H1 (cell line): ENCODE results near the gene RDH11. TPM values are rescaled to one million over a fixed set of nuclear protein-coding genes. Genes with fewer than 3 reads are reported as not detected.

ENCODE experiments used
- CTCF ChIA-PET: fragments of 300-600 bp; sonication (Branson Sonifier 250); formaldehyde crosslinking; loops from one replicate; lab custom pipeline; 2021; ENCODE audit not compliant: partially characterized antibody; lab: Charles Lee
- POLR2A ChIA-PET: fragments of 300-600 bp; sonication (Branson Sonifier 250); formaldehyde crosslinking; loops from one replicate; lab custom pipeline; 2021; ENCODE audit warnings: inconsistent platforms; ENCODE audit not compliant: partially characterized antibody; lab: Charles Lee
- DNase-seq, 2 experiments: peaks; one replicate each; pipeline versions ENCODE4 v3.0.0 to v3.0.0-alpha.2; 2010 to 2022; ENCODE audit warnings: low spot score in 2 of 2, low read depth in 1 of 2, mixed read lengths in 1 of 2
- FAIRE-seq: peaks from 2 replicates; lab custom pipeline; 2011; peaks lifted over from hg19 to GRCh38; lab: Jason Lieb, UNC
- H2AFZ ChIP-seq: 2 replicates; pipeline ENCODE4 v1.8.1; 2012; ENCODE audit warnings: low read length, inconsistent platforms
- H2AK5ac ChIP-seq: 2 replicates; pipeline ENCODE4 v1.6.1; 2013; ENCODE audit warnings: low read depth, low read length
- H2BK120ac ChIP-seq: replicated peaks from 2 replicates; pipeline ENCODE3; 2013; ENCODE audit warnings: low read depth, low read length, inconsistent platforms
- H2BK12ac ChIP-seq: 2 replicates; pipeline ENCODE4 v1.6.1; 2013; ENCODE audit warnings: low read depth, low read length
- H2BK15ac ChIP-seq: 2 replicates; pipeline ENCODE4 v1.6.1; 2013; ENCODE audit warnings: low read length
- H2BK20ac ChIP-seq: 2 replicates; pipeline ENCODE4 v1.6.1; 2013; ENCODE audit warnings: low read length
- H2BK5ac ChIP-seq: 2 replicates; pipeline ENCODE4 v1.6.1; 2013; ENCODE audit warnings: low read depth, low read length
- H3K14ac ChIP-seq: 2 replicates; pipeline ENCODE4 v1.6.1; 2013; ENCODE audit warnings: inconsistent platforms; ENCODE audit not compliant: insufficient read length
- H3K18ac ChIP-seq: 2 replicates; pipeline ENCODE4 v1.6.1; 2013; ENCODE audit warnings: low read length; ENCODE audit errors: extremely low read depth
- H3K23ac ChIP-seq: 2 replicates; pipeline ENCODE4 v1.6.1; 2013; ENCODE audit warnings: inconsistent platforms; ENCODE audit not compliant: insufficient read length
- H3K23me2 ChIP-seq: 2 replicates; pipeline ENCODE4 v1.6.1; 2013; ENCODE audit warnings: low read depth, low read length
- H3K27ac ChIP-seq: 2 replicates; pipeline ENCODE4 v1.6.1; 2011; ENCODE audit warnings: low read depth, low read length, inconsistent platforms
- H3K27me3 ChIP-seq, 4 experiments: replicated peaks in 1 of 4; 1 replicate in 1 of 4; 2 replicates in 3 of 4; pipeline versions ENCODE4 v1.6.1 to v1.8.1; 2011 to 2013; ENCODE audit warnings: low read length in 3 of 4, mild to moderate bottlenecking in 3 of 4, inconsistent platforms in 2 of 4, mixed read lengths in 2 of 4, moderate library complexity in 1 of 4; ENCODE audit not compliant: control insufficient read depth in 3 of 4, insufficient read depth in 3 of 4; ENCODE audit errors: extremely low read depth in 1 of 4
- H3K36me3 ChIP-seq, 4 experiments: 2 replicates each; pipeline versions ENCODE4 v1.6.1 to v1.8.1; 2011 to 2013; ENCODE audit warnings: mild to moderate bottlenecking in 4 of 4, low read length in 3 of 4, moderate library complexity in 2 of 4, control low read depth in 1 of 4, inconsistent platforms in 1 of 4; ENCODE audit not compliant: insufficient read depth in 4 of 4, control insufficient read depth in 2 of 4
- H3K4ac ChIP-seq: replicated peaks from 2 replicates; pipeline ENCODE3; 2013; ENCODE audit warnings: low read length, low read depth, mixed read lengths, inconsistent platforms; ENCODE audit not compliant: insufficient read length
- H3K4me1 ChIP-seq, 4 experiments: replicated peaks in 1 of 4; 1 replicate in 1 of 4; 2 replicates in 3 of 4; pipeline versions ENCODE4 v1.6.1 to v1.8.1; 2011 to 2013; ENCODE audit warnings: low read length in 3 of 4, inconsistent platforms in 2 of 4, mixed read lengths in 1 of 4; ENCODE audit not compliant: insufficient read depth in 4 of 4, control insufficient read depth in 3 of 4
- H3K4me2 ChIP-seq, 2 experiments: 2 replicates each; pipeline versions ENCODE4 v1.6.1 to v1.8.1; 2011 to 2013; ENCODE audit warnings: low read depth in 2 of 2, low read length in 2 of 2, control low read depth in 1 of 2, inconsistent platforms in 1 of 2, mild to moderate bottlenecking in 1 of 2; ENCODE audit not compliant: insufficient read depth in 1 of 2
- H3K4me3 ChIP-seq, 4 experiments: fragments of 200-600, 300-600 bp in 1 of 4; sonication (generic), shearing (Covaris generic), sonication (Bioruptor Twin) in 1 of 4; 2 replicates each; pipeline versions ENCODE4 v1.5.1 to v1.8.1; 2011 to 2016; ENCODE audit warnings: low read length in 4 of 4, low read depth in 3 of 4, control low read depth in 2 of 4, inconsistent platforms in 2 of 4, mild to moderate bottlenecking in 2 of 4, mixed read lengths in 1 of 4, moderate library complexity in 1 of 4; ENCODE audit not compliant: insufficient read depth in 2 of 4; ENCODE audit errors: extremely low read depth in 1 of 4
- H3K56ac ChIP-seq: replicated peaks from 2 replicates; pipeline ENCODE3; 2013; ENCODE audit warnings: low read depth, mild to moderate bottlenecking, mixed read lengths, low read length, inconsistent platforms; ENCODE audit not compliant: insufficient read length
- H3K79me1 ChIP-seq: 2 replicates; pipeline ENCODE4 v1.6.1; 2013; ENCODE audit warnings: low read depth, low read length, control low read depth
- H3K79me2 ChIP-seq, 2 experiments: 2 replicates each; pipeline versions ENCODE4 v1.6.1 to v1.8.1; 2012 to 2013; ENCODE audit warnings: low read length in 2 of 2, mild to moderate bottlenecking in 2 of 2, inconsistent platforms in 1 of 2; ENCODE audit not compliant: insufficient read depth in 2 of 2, control insufficient read depth in 1 of 2
- H3K9ac ChIP-seq, 4 experiments: replicated peaks in 1 of 4; 1 replicate in 1 of 4; 2 replicates in 3 of 4; pipeline versions ENCODE4 v1.6.1 to v1.8.1; 2011 to 2013; ENCODE audit warnings: low read depth in 3 of 4, low read length in 3 of 4, control low read depth in 2 of 4, mild to moderate bottlenecking in 2 of 4, moderate library complexity in 2 of 4, inconsistent platforms in 1 of 4; ENCODE audit errors: extremely low read depth in 1 of 4
- H3K9me3 ChIP-seq, 2 experiments: 2 replicates each; pipeline versions ENCODE4 v1.6.1 to v1.8.1; 2012 to 2013; ENCODE audit warnings: mild to moderate bottlenecking in 2 of 2, moderate library complexity in 2 of 2, control low read depth in 1 of 2, inconsistent platforms in 1 of 2, low read depth in 1 of 2, low read length in 1 of 2, mixed read lengths in 1 of 2; ENCODE audit not compliant: insufficient read depth in 2 of 2
- H4K20me1 ChIP-seq, 2 experiments: replicated peaks in 1 of 2; 2 replicates each; pipeline versions ENCODE3 to v1.8.1; 2011 to 2013; ENCODE audit warnings: inconsistent platforms in 2 of 2, low read length in 2 of 2, mild to moderate bottlenecking in 1 of 2; ENCODE audit not compliant: insufficient read depth in 2 of 2, control insufficient read depth in 1 of 2
- H4K5ac ChIP-seq: 2 replicates; pipeline ENCODE4 v1.6.1; 2013; ENCODE audit warnings: low read length, low read depth, mixed read lengths, inconsistent platforms; ENCODE audit not compliant: insufficient read length
- H4K8ac ChIP-seq: 2 replicates; pipeline ENCODE4 v1.8.0; 2013; ENCODE audit warnings: mild to moderate bottlenecking, moderate library complexity, low read length, inconsistent platforms; ENCODE audit not compliant: insufficient read depth; ENCODE audit errors: extremely low read depth
- H4K91ac ChIP-seq: replicated peaks from 2 replicates; pipeline ENCODE3; 2013; ENCODE audit warnings: low read length, mixed read lengths, inconsistent platforms; ENCODE audit not compliant: insufficient read length
- ASH2L ChIP-seq: fragments of 200-600, 300-600 bp; sonication (generic); IDR thresholded peaks from one replicate; pipeline ENCODE4 v1.7.1; 2017; ENCODE audit warnings: low read length
- CBX5 ChIP-seq: fragments of 300-800, 300-1000 bp; sonication (generic); IDR thresholded peaks from 2 replicates; pipeline ENCODE4 v1.7.1; 2016; ENCODE audit warnings: antibody characterized with exemption, low read length, low read depth
- CTBP2 ChIP-seq: IDR thresholded peaks from 2 replicates; pipeline ENCODE4 v1.7.0; 2011; ENCODE audit warnings: borderline replicate concordance, mild to moderate bottlenecking, moderate library complexity, mixed read lengths, low read length; ENCODE audit not compliant: insufficient read depth, insufficient read length
- GTF2F1 ChIP-seq: IDR thresholded peaks from 2 replicates; pipeline ENCODE4 v1.6.1; 2012; ENCODE audit warnings: low read depth, low read length, improper control_type of control experiment, borderline replicate concordance
- JUN ChIP-seq: IDR thresholded peaks from 2 replicates; pipeline ENCODE4 v1.6.1; 2011; ENCODE audit warnings: low read depth, mild to moderate bottlenecking, improper control_type of control experiment, low read length
- JUND ChIP-seq: IDR thresholded peaks from 2 replicates; pipeline ENCODE4 v1.6.1; 2011; ENCODE audit warnings: mild to moderate bottlenecking, improper control_type of control experiment, low read length
- NRF1 ChIP-seq: IDR thresholded peaks from 2 replicates; pipeline ENCODE4 v1.6.1; 2011; ENCODE audit warnings: mild to moderate bottlenecking, low read depth, low read length, improper control_type of control experiment
- PHF8 ChIP-seq: fragments of 200-600 bp; sonication (generic); conservative IDR thresholded peaks from 2 replicates; pipeline ENCODE4 v1.7.1; 2012; ENCODE audit warnings: low read depth, mild to moderate bottlenecking, inconsistent platforms, low read length, moderate library complexity
- POLR2AphosphoS5 ChIP-seq: IDR thresholded peaks from 2 replicates; pipeline ENCODE4 v1.6.1; 2011; ENCODE audit warnings: low read depth, low read length
- RAD21 ChIP-seq, 2 experiments: IDR thresholded peaks in 1 of 2; conservative IDR thresholded peaks in 1 of 2; 2 replicates each; pipeline ENCODE4 v1.6.1; 2011; ENCODE audit warnings: low read depth in 2 of 2, low read length in 2 of 2, improper control_type of control experiment in 1 of 2, inconsistent platforms in 1 of 2, mild to moderate bottlenecking in 1 of 2, moderate library complexity in 1 of 2
- SP1 ChIP-seq: IDR thresholded peaks from 2 replicates; pipeline ENCODE4 v1.6.1; 2011; ENCODE audit warnings: low read depth, low read length
- SRF ChIP-seq: IDR thresholded peaks from 2 replicates; pipeline ENCODE4 v1.6.1; 2011; ENCODE audit warnings: mild to moderate bottlenecking, low read depth, low read length, moderate library complexity
- WGBS, 2 experiments: shearing (Covaris generic) in 1 of 2; methylation state at CpG; one replicate each; pipeline versions ENCODE4 v1.1.6 to v1.1.7; 2013 to 2015; ENCODE audit warnings: low lambda C conversion rate in 2 of 2, mixed read lengths in 2 of 2, inconsistent platforms in 1 of 2, low coverage in 1 of 2, missing lambda C conversion rate in 1 of 2; ENCODE audit not compliant: insufficient replicate concordance in 2 of 2, insufficient coverage in 1 of 2, insufficient read length in 1 of 2; ENCODE audit errors: extremely low coverage in 1 of 2, missing lambda C conversion rate in 1 of 2; 5-methylcytosine and 5-hydroxymethylcytosine counted together
- polyA plus RNA-seq, 7 experiments: library from polyadenylated mRNA; depleted of rRNA in 3 of 7; stranded (reverse) in 5 of 7; unstranded in 2 of 7; fragments of >200 nt in 5 of 7; fragments of 200-250 nt in 2 of 7; gene quantifications; 1 replicate in 5 of 7; 2 replicates in 1 of 7; 4 replicates in 1 of 7; pipeline versions ENCODE4 v1.2.1 to v1.2.3, GENCODE V29; 2011 to 2013; ENCODE audit warnings: missing spikeins in 2 of 7, mixed read lengths in 2 of 7
- total RNA-seq: library from RNA; stranded (reverse); fragmentation: NEBNext Ultra II Directional; extraction: Animal tissue kit (Norgen Biotek cat#: 25700); gene quantifications from 2 replicates; pipeline ENCODE4 v1.2.1, GENCODE V29; 2021

RDH11 gene
- total and polyA plus RNA-seq, 2 of the 8 experiments (the other 6 are each of a cell fraction or from before 2014, with no cell fraction given), result 104 to 117 TPM

GRCh38 chr14:67644428-67644827 is 51.1 kb downstream of the RDH11 start:
- no peak overlapping the region for H2BK120ac ChIP-seq
- no peak overlapping the region for H4K91ac ChIP-seq
- H2AK5ac ChIP-seq, result no peak overlapping the region
- H2BK5ac ChIP-seq, result no peak overlapping the region
- H3K27ac ChIP-seq, result no peak overlapping the region
- no peaks in the 10 kb centered on the region for H3K79me2 ChIP-seq
- H3K79me1 ChIP-seq, result no peaks in the 10 kb centered on the region
- H3K23me2 ChIP-seq, result no peaks in the 10 kb centered on the region
- POLR2A ChIA-PET, result interaction anchor here (0.6 to 2.1 kb wide), 3 partner anchors 9 to 42 kb away, joined by 3 to 5 read pairs (median 3); no protein-coding TSS in a partner anchor
- H3K27me3 ChIP-seq, result no peaks in the 10 kb centered on the region
- H3K4me2 ChIP-seq, result no peak overlapping the region
- H3K4me3 ChIP-seq, result no peak overlapping the region
- H2BK20ac ChIP-seq, result no peak overlapping the region
- no peak overlapping the region for H2BK15ac ChIP-seq
- H3K4me1 ChIP-seq, result no peaks in the 10 kb centered on the region
- peaks cover 4 to 33% (median 25%) of the 10 kb centered on the region in 4 experiments for H3K36me3 ChIP-seq
- H2BK12ac ChIP-seq, result no peak overlapping the region
- no peaks in the 10 kb centered on the region for H3K9me3 ChIP-seq
- DNase-seq, result no peak
- no peak overlapping the region for H3K4ac ChIP-seq
- H4K5ac ChIP-seq, result no peak overlapping the region
- no peak overlapping the region for H4K8ac ChIP-seq
- no peak overlapping the region for H2AFZ ChIP-seq
- no peak overlapping the region for H3K14ac ChIP-seq
- CTCF ChIA-PET, result interaction anchor here (0.6 to 3.5 kb wide), 15 partner anchors 9 to 217 kb away, joined by 3 to 9 read pairs (median 4); partner anchors contain the start of gene PIGH
- H3K23ac ChIP-seq, result no peak overlapping the region
- TF ChIP-seq SP1 (no peak), GTF2F1 (no peak), RAD21 (IDR thresholded peaks at IDR 0.05 in 1 of 2, conservative IDR thresholded peaks at IDR 0.05 in 1 of 2; ENCODE audit: low read depth in 2 of 2, low read length in 2 of 2) (no peak), JUN (no peak), NRF1 (no peak), POLR2AphosphoS5 (no peak), JUND (no peak), ASH2L (no peak), CTBP2 (no peak), PHF8 (no peak), SRF (no peak), CBX5 (no peak)
- H3K9ac ChIP-seq, result no peak overlapping the region
- H3K18ac ChIP-seq, result no peak overlapping the region
- no peak overlapping the region for H3K56ac ChIP-seq
- WGBS, 2 experiments, result 73% methylated on average over 2 of the region's 2 CpGs; no CpG with 5 or more reads in 1 of the 2 experiments
- no peaks in the 10 kb centered on the region for H4K20me1 ChIP-seq
- no peak for FAIRE-seq
